B cell (primary cell): ENCODE measurements around the gene MRTFA. TPM values are rescaled to one million over a fixed set of nuclear protein-coding genes. Genes with fewer than 3 reads are reported as not detected.

Experiments
- ATAC-seq: fragments of 200-7000 bp; cut with Tn5 transposase; one replicate; pipeline ENCODE4 v1.10.0; 2021; ENCODE audit warnings: low read depth, mild to moderate bottlenecking, moderate number of reproducible peaks, moderate library complexity
- CTCF ChIA-PET: fragments of 350-600 bp; sonication (Branson Sonifier 250); formaldehyde crosslinking; loops from one replicate; lab custom pipeline; 2021; ENCODE audit warnings: antibody characterized with exemption, inconsistent platforms; lab: Charles Lee
- POLR2A ChIA-PET: fragments of 350-600 bp; sonication (Branson Sonifier 250); formaldehyde crosslinking; loops from one replicate; lab custom pipeline; 2021; ENCODE audit warnings: antibody characterized with exemption; lab: Charles Lee
- DNase-seq: peaks from one replicate; pipeline ENCODE4 v3.0.0; 2013
- H2AFZ ChIP-seq: 2 replicates; pipeline ENCODE4 v1.6.1; 2012; ENCODE audit warnings: mild to moderate bottlenecking, low read depth, low read length; ENCODE audit not compliant: insufficient read depth, poor library complexity, severe bottlenecking
- H3K27ac ChIP-seq, 2 donors: 1 replicate in 1 of 2; 2 replicates in 1 of 2; pipeline ENCODE4 v1.5.1; 2012 to 2013; ENCODE audit warnings: low read length in 2 of 2, mild to moderate bottlenecking in 2 of 2, moderate library complexity in 1 of 2
- H3K27me3 ChIP-seq, 4 experiments: fragments of 200-600 bp in 1 of 4; sonication (generic) in 1 of 4; replicated peaks in 1 of 4; 1 replicate in 2 of 4; 2 replicates in 2 of 4; pipeline versions ENCODE4 v1.6.1 to v1.7.0; 2013 to 2016; ENCODE audit warnings: low read length in 3 of 4, mild to moderate bottlenecking in 2 of 4, mixed read lengths in 1 of 4, moderate library complexity in 1 of 4; ENCODE audit not compliant: insufficient read depth in 4 of 4, control insufficient read depth in 3 of 4; ENCODE audit errors: control extremely low read depth in 1 of 4
- H3K36me3 ChIP-seq, 2 experiments: replicated peaks in 1 of 2; 1 replicate in 1 of 2; 2 replicates in 1 of 2; pipeline versions ENCODE4 v1.6.1 to v1.7.1; 2013; ENCODE audit warnings: low read length in 1 of 2; ENCODE audit not compliant: insufficient read depth in 2 of 2, control insufficient read depth in 1 of 2; ENCODE audit errors: control extremely low read depth in 1 of 2, extremely low read depth in 1 of 2
- H3K4me1 ChIP-seq, 2 donors: fragments of 200-600 bp in 1 of 2; sonication (generic) in 1 of 2; 1 replicate in 1 of 2; 2 replicates in 1 of 2; pipeline versions ENCODE4 v1.5.1 to v1.6.1; 2013 to 2017; ENCODE audit warnings: low read length in 2 of 2; ENCODE audit not compliant: control insufficient read depth in 2 of 2, insufficient read depth in 2 of 2
- H3K4me2 ChIP-seq: replicated peaks from 2 replicates; pipeline ENCODE3; 2012; ENCODE audit warnings: mild to moderate bottlenecking, low read depth, low read length; ENCODE audit not compliant: poor library complexity, severe bottlenecking
- H3K4me3 ChIP-seq, 5 experiments: fragments of 200-600 bp in 1 of 5; sonication (generic) in 1 of 5; 1 replicate in 3 of 5; 2 replicates in 2 of 5; pipeline versions ENCODE4 v1.5.1 to v1.7.0; 2011 to 2016; ENCODE audit warnings: low read length in 4 of 5, mild to moderate bottlenecking in 4 of 5, low read depth in 2 of 5, control low read depth in 1 of 5, moderate library complexity in 1 of 5; ENCODE audit not compliant: insufficient read depth in 1 of 5; ENCODE audit errors: control extremely low read depth in 1 of 5, extremely low read depth in 1 of 5
- H3K79me2 ChIP-seq: fragments of 200-600 bp; sonication (generic); one replicate; pipeline ENCODE4 v1.6.0; 2016; ENCODE audit warnings: low read length; ENCODE audit not compliant: control insufficient read depth, insufficient read depth
- H3K9ac ChIP-seq: fragments of 200-600 bp; sonication (generic); 2 replicates; pipeline ENCODE4 v1.6.1; 2017; ENCODE audit warnings: mild to moderate bottlenecking, low read length, moderate library complexity
- H3K9me3 ChIP-seq, 3 donors: one replicate each; pipeline versions ENCODE4 v1.6.1 to v1.7.1; 2013; ENCODE audit warnings: low read length in 2 of 3; ENCODE audit not compliant: control insufficient read depth in 2 of 3, insufficient read depth in 1 of 3; ENCODE audit errors: control extremely low read depth in 1 of 3
- H4K20me1 ChIP-seq: 2 replicates; pipeline ENCODE4 v1.6.0; 2012; ENCODE audit warnings: mild to moderate bottlenecking, low read length; ENCODE audit not compliant: insufficient read depth, control insufficient read depth, poor library complexity, severe bottlenecking
- H3K27ac Mint-ChIP-seq: one replicate; pipeline ENCODE4 v1.8.0; 2021; ENCODE audit warnings: mixed read lengths
- H3K27me3 Mint-ChIP-seq: one replicate; pipeline ENCODE4 v1.8.0; 2021; ENCODE audit warnings: mixed read lengths
- H3K4me1 Mint-ChIP-seq: one replicate; pipeline ENCODE4 v1.8.0; 2021; ENCODE audit warnings: mixed read lengths
- H3K4me3 Mint-ChIP-seq: one replicate; pipeline ENCODE4 v1.8.0; 2021; ENCODE audit warnings: mixed read lengths
- H3K9me3 Mint-ChIP-seq: one replicate; pipeline ENCODE4 v1.8.0; 2022; ENCODE audit warnings: mixed read lengths; ENCODE audit not compliant: insufficient read depth
- EZH2 ChIP-seq: IDR thresholded peaks from 2 replicates; pipeline ENCODE4 v1.6.1; 2012; ENCODE audit warnings: borderline replicate concordance, low read depth, mild to moderate bottlenecking, moderate library complexity, low read length; ENCODE audit not compliant: insufficient read depth, poor library complexity, severe bottlenecking
- WGBS: methylation state at CpG from one replicate; pipeline ENCODE4 v1.1.5; 2013; ENCODE audit warnings: missing lambda C conversion rate; ENCODE audit not compliant: insufficient coverage; 5-methylcytosine and 5-hydroxymethylcytosine counted together
- intact Hi-C: fragments of 100-400 bp; cut with micrococcal nuclease; formaldehyde crosslinking; loops from one replicate; pipeline ENCODE4 v1.10.0; 2022
- polyA plus RNA-seq: library from polyadenylated mRNA; depleted of rRNA; stranded (reverse); fragments of >200 nt; gene quantifications from 2 replicates; pipeline ENCODE4 v1.2.3, GENCODE V29; 2012
- total RNA-seq, 2 donors: library from RNA; stranded (reverse); fragments of 120-200 nt in 1 of 2; gene quantifications; 1 replicate in 1 of 2; 2 replicates in 1 of 2; pipeline versions ENCODE4 v1.2.3 to v1.2.4, GENCODE V29; 2013 to 2022
- TF ChIP-seq, protein P1 (sequence below): fragments of 200-600 bp; IDR thresholded peaks from one replicate; pipeline ENCODE4 v1.8.0; 2022; ENCODE audit warnings: antibody characterized with exemption, mild to moderate bottlenecking

Gene MRTFA
- total and polyA plus RNA-seq, 2 donors (not counting 1 experiment from before 2014, with no cell fraction given), result 28.9 to 82.6 TPM

DNA sequence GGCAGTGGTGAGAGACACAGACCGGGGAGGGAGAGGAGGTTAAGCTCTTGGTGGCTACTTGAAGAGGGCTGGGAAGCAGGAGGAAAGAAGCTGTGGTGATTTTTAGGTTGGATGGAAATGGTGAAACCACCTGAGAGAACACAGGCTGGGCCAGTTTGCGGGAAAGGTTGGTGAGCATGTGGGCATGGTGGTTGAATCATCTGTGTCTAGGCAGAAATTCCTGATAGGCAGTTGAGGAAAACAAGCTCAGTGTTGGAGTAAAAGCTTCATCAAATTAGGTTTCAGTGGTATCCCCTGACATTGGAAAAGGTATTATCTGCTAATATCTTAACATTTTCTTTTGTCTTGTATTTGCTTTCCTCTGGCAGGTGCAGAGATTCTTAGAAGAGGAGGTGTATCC is 270.5 kb downstream of the MRTFA start:
- Mint-ChIP-seq H3K27me3 (no peaks in the 10 kb centered on the region), H3K4me3 (no peak overlapping the region), H3K4me1 (peaks cover 5% of the 10 kb centered on the region), H3K27ac (no peak overlapping the region), H3K9me3 (no peaks in the 10 kb centered on the region)
- no peaks in the 10 kb centered on the region for H3K9me3 ChIP-seq
- no peaks in the 10 kb centered on the region for H3K27me3 ChIP-seq
- H3K79me2 ChIP-seq, result peaks cover 20% of the 10 kb centered on the region
- H2AFZ ChIP-seq, result no peak overlapping the region
- CTCF ChIA-PET, result interaction anchor here (0.6 kb wide), 2 partner anchors 32 to 1646 kb away, joined by 3 to 4 read pairs; no protein-coding TSS in a partner anchor
- H4K20me1 ChIP-seq, result no peaks in the 10 kb centered on the region
- no peak overlapping the region for H3K9ac ChIP-seq
- WGBS, result 100% methylated on average over 2 of the region's 2 CpGs
- H3K36me3 ChIP-seq, result peaks cover 6 to 63% of the 10 kb centered on the region in 2 experiments
- peaks cover 0 to 6% of the 10 kb centered on the region in 2 donors for H3K4me1 ChIP-seq
- POLR2A ChIA-PET, result no interaction called here
- intact Hi-C loops, result no loop called here
- no peak overlapping the region for H3K4me3 ChIP-seq
- TF ChIP-seq, protein P1, sequence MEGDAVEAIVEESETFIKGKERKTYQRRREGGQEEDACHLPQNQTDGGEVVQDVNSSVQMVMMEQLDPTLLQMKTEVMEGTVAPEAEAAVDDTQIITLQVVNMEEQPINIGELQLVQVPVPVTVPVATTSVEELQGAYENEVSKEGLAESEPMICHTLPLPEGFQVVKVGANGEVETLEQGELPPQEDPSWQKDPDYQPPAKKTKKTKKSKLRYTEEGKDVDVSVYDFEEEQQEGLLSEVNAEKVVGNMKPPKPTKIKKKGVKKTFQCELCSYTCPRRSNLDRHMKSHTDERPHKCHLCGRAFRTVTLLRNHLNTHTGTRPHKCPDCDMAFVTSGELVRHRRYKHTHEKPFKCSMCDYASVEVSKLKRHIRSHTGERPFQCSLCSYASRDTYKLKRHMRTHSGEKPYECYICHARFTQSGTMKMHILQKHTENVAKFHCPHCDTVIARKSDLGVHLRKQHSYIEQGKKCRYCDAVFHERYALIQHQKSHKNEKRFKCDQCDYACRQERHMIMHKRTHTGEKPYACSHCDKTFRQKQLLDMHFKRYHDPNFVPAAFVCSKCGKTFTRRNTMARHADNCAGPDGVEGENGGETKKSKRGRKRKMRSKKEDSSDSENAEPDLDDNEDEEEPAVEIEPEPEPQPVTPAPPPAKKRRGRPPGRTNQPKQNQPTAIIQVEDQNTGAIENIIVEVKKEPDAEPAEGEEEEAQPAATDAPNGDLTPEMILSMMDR, result no peak
- no peak for TF ChIP-seq EZH2
- H3K4me2 ChIP-seq, result no peak overlapping the region
- peak overlapping the region in 1 of 2 donors; percentile 10 for H3K27ac ChIP-seq
- DNase-seq, result no peak
- ATAC-seq, result no peak

DNA sequence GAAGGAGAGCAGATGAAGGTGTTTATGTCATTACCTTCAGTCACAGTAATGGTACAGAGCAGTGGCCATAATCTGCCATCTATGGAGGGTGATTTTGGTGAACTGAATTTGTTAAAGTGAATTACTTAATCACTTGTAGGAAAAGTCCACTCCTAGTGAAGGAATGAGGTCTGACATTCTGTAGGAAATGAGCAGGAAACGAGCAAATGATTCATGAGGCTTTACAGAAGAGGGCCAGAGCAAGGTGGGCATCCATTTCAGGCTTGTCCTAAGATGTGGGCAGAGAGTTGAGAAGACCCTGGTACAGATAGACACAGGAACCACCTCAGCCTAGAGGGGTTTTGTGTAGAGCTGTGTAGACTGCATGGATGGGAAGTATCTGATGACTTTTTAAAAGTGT is 272.1 kb downstream of the MRTFA start:
- H3K4me2 ChIP-seq, result no peak overlapping the region
- WGBS, result 78% methylated on average over 1 of the region's 1 CpG

More for the DNA sequence above, 272.1 kb downstream of the MRTFA start:
- no peak for DNase-seq
- no peak overlapping the region for H2AFZ ChIP-seq
- H3K27me3 ChIP-seq, result no peaks in the 10 kb centered on the region
- Mint-ChIP-seq H3K27me3 (no peaks in the 10 kb centered on the region), H3K4me1 (no peaks in the 10 kb centered on the region), H3K9me3 (no peaks in the 10 kb centered on the region), H3K4me3 (no peak overlapping the region), H3K27ac (no peak overlapping the region)
- H3K4me3 ChIP-seq, result no peak overlapping the region
- peaks cover 15% of the 10 kb centered on the region for H3K79me2 ChIP-seq
- ChIA-PET CTCF (interaction anchor here (1.1 kb wide), 1 partner anchor 72 kb away, joined by 3 read pairs; no protein-coding TSS in a partner anchor), POLR2A (no interaction called here)
- intact Hi-C loops, result no loop called here
- no peaks in the 10 kb centered on the region for H4K20me1 ChIP-seq
- H3K4me1 ChIP-seq, result no peaks in the 10 kb centered on the region
- peaks cover 9 to 80% of the 10 kb centered on the region in 2 experiments for H3K36me3 ChIP-seq
- no peak overlapping the region for H3K9ac ChIP-seq
- H3K27ac ChIP-seq, result peak overlapping the region in 1 of 2 donors; percentile 9
- no peaks in the 10 kb centered on the region for H3K9me3 ChIP-seq
- TF ChIP-seq, protein P1, result no peak
- no peak for TF ChIP-seq EZH2
- no peak for ATAC-seq
